ENCODE measurements around the gene ITIH5.

- no peak for TF ChIP-seq TRIM22 (IDR thresholded peaks at IDR 0.05)
- no peak for TF ChIP-seq ZKSCAN1 (IDR thresholded peaks at IDR 0.05; ENCODE audit: low read length)
- TF ChIP-seq HDAC6 (IDR thresholded peaks at IDR 0.05; ENCODE audit: low read depth, low read length): no peak
- no peak for TF ChIP-seq PHF20 (CRISPR knock-in tag; IDR thresholded peaks at IDR 0.05)
- TF ChIP-seq ZSCAN5A (CRISPR knock-in tag; IDR thresholded peaks at IDR 0.05; ENCODE audit: borderline replicate concordance): no peak
Observed at GRCh38 chr10:7567911-7568620, 98.7 kb downstream of the ITIH5 start.
